Stimulated activated CD8-positive, alpha-beta memory T cell treated with anti-CD3 and anti-CD28 coated beads, Interleukin-12 subunit alpha, Interleukin-12 subunit beta, amount 100 ng/mL, for 1 hour (primary cell): ENCODE data around the gene PRKCH.

Experiments used
- DNase-seq: peaks from one replicate; pipeline ENCODE4 v3.0.0-alpha.2; 2020; ENCODE audit warnings: low read depth

The PRKCH gene

GRCh38 chr14:61553730-61554641, 232.6 kb downstream of the PRKCH start:
- DNase-seq = no peak

GRCh38 chr14:61555056-61555838, 233.9 kb downstream of the PRKCH start:
- DNase-seq = no peak

GRCh38 chr14:61556455-61556854, 235.1 kb downstream of the PRKCH start:
- DNase-seq = no peak

GRCh38 chr14:61557262-61557661, 235.9 kb downstream of the PRKCH start:
- DNase-seq = no peak

GRCh38 chr14:61557854-61558253, 236.5 kb downstream of the PRKCH start:
- no peak for DNase-seq

- no peak for DNase-seq
These were observed 236.9 kb downstream of the PRKCH start for GRCh38 chr14:61558271-61558670.

- DNase-seq = no peak
These were observed 238.3 kb downstream of the PRKCH start for GRCh38 chr14:61559641-61560201.

- no peak for DNase-seq
These were observed 238.9 kb downstream of the PRKCH start for GRCh38 chr14:61560323-61560722.

GRCh38 chr14:61561104-61561503, 239.7 kb downstream of the PRKCH start:
- DNase-seq = no peak

- DNase-seq = no peak
These were observed 240.4 kb downstream of the PRKCH start for GRCh38 chr14:61561657-61562276.

GRCh38 chr14:61562321-61563161, 241.2 kb downstream of the PRKCH start:
- DNase-seq = no peak

- DNase-seq = no peak
These were observed 241.8 kb downstream of the PRKCH start for GRCh38 chr14:61563162-61563511.

GRCh38 chr14:61563880-61564617, 242.7 kb downstream of the PRKCH start:
- no peak for DNase-seq

GRCh38 chr14:61564618-61565091, 243.3 kb downstream of the PRKCH start:
- DNase-seq = no peak

- DNase-seq = no peak
These were observed 243.8 kb downstream of the PRKCH start for GRCh38 chr14:61565181-61565580.

GRCh38 chr14:61565836-61566536, 244.6 kb downstream of the PRKCH start:
- DNase-seq = no peak

- DNase-seq = no peak
These were observed 245.3 kb downstream of the PRKCH start for GRCh38 chr14:61566537-61567225.

GRCh38 chr14:61567838-61568571, 246.6 kb downstream of the PRKCH start:
- DNase-seq = no peak

GRCh38 chr14:61568572-61569011, 247.2 kb downstream of the PRKCH start:
- DNase-seq = peak; percentile 24
